H7 (cell line): ENCODE results near the gene RAB18. TPM values are rescaled to one million over a fixed set of nuclear protein-coding genes. Genes with fewer than 3 reads are reported as not detected.
A peak's percentile ranks its signal among the peaks of the same experiment; 100 is the strongest.
"Not testable (repeated sequence)": the region's sequence is repeated elsewhere in the genome, so short reads cannot be mapped to it uniquely, and the experiment has no call there.

Experiments used
- DNase-seq: peaks from one replicate; pipeline ENCODE4 v3.0.0; 2012
- H3K27me3 ChIP-seq: 2 replicates; pipeline ENCODE4 v1.6.0; 2011; ENCODE audit warnings: mild to moderate bottlenecking, low read length; ENCODE audit not compliant: control insufficient read depth, insufficient read depth
- H3K36me3 ChIP-seq: replicated peaks from 2 replicates; pipeline ENCODE4 v1.5.1; 2011; ENCODE audit warnings: low read length; ENCODE audit not compliant: control insufficient read depth, insufficient read depth
- H3K4me3 ChIP-seq: 2 replicates; pipeline ENCODE4 v1.5.1; 2011; ENCODE audit warnings: low read depth, mild to moderate bottlenecking, control low read depth, low read length, moderate library complexity; ENCODE audit not compliant: insufficient read depth
- total RNA-seq: library from RNA; depleted of rRNA; stranded (reverse); fragments of >200 nt; shearing (Covaris generic); gene quantifications from 2 replicates; pipeline ENCODE4 v1.2.3, GENCODE V29; 2014

RAB18 gene
- total RNA-seq, 1 experiment from 2014 or later: 35.3 TPM

- Histone ChIP-seq H3K36me3 (no peaks in the 10 kb centered on the region), H3K27me3 (no peaks in the 10 kb centered on the region), H3K4me3 (no peak overlapping the region)
- DNase-seq: no peak
Observed at GRCh38 chr10:27485986-27486385, 18.1 kb upstream of the RAB18 start.

- Histone ChIP-seq H3K4me3 (no peak overlapping the region), H3K27me3 (no peaks in the 10 kb centered on the region), H3K36me3 (no peaks in the 10 kb centered on the region)
- DNase-seq: no peak
Observed at GRCh38 chr10:27490807-27491206, 13.3 kb upstream of the RAB18 start.

- Histone ChIP-seq H3K36me3 (no peaks in the 10 kb centered on the region), H3K27me3 (no peaks in the 10 kb centered on the region), H3K4me3 (no peak overlapping the region)
- no peak for DNase-seq
Observed at GRCh38 chr10:27494116-27494805, 9.8 kb upstream of the RAB18 start.

- DNase-seq: no peak
- H3K36me3 ChIP-seq: no peaks in the 10 kb centered on the region
Observed at GRCh38 chr10:27496137-27496536, 8.0 kb upstream of the RAB18 start.

GRCh38 chr10:27500096-27500495, 4.0 kb upstream of the RAB18 start:
- no peaks in the 10 kb centered on the region for H3K27me3 ChIP-seq
- no peak for DNase-seq
- no peak overlapping the region for H3K4me3 ChIP-seq

More at GRCh38 chr10:27496137-27496536, 8.0 kb upstream of the RAB18 start:
- H3K4me3 ChIP-seq: no peak overlapping the region
- no peaks in the 10 kb centered on the region for H3K27me3 ChIP-seq

GRCh38 chr10:27500886-27501285, 3.2 kb upstream of the RAB18 start:
- Histone ChIP-seq H3K36me3 (no peaks in the 10 kb centered on the region), H3K4me3 (no peak overlapping the region), H3K27me3 (no peaks in the 10 kb centered on the region)
- no peak for DNase-seq

More at GRCh38 chr10:27500096-27500495, 4.0 kb upstream of the RAB18 start:
- no peaks in the 10 kb centered on the region for H3K36me3 ChIP-seq

GRCh38 chr10:27503498-27504006, 552 bp upstream of the RAB18 start:
- DNase-seq: no peak

GRCh38 chr10:27504808-27505460, 830 bp downstream of the RAB18 start:
- Histone ChIP-seq H3K4me3 (peak overlapping the region; percentile 97), H3K36me3 (no peaks in the 10 kb centered on the region), H3K27me3 (no peaks in the 10 kb centered on the region)
- DNase-seq: no peak

More at GRCh38 chr10:27503498-27504006, 552 bp upstream of the RAB18 start:
- Histone ChIP-seq H3K27me3 (no peaks in the 10 kb centered on the region), H3K36me3 (no peaks in the 10 kb centered on the region), H3K4me3 (peak overlapping the region; percentile 97)

GRCh38 chr10:27505537-27505936, 1.4 kb downstream of the RAB18 start:
- H3K36me3 ChIP-seq, H3K4me3 ChIP-seq, H3K27me3 ChIP-seq, DNase-seq: not testable (repeated sequence)

GRCh38 chr10:27506280-27506679, 2.2 kb downstream of the RAB18 start:
- DNase-seq: no peak
- Histone ChIP-seq H3K27me3 (no peaks in the 10 kb centered on the region), H3K4me3 (no peak overlapping the region), H3K36me3 (no peaks in the 10 kb centered on the region)

GRCh38 chr10:27512548-27512947, 8.4 kb downstream of the RAB18 start:
- DNase-seq: no peak
- Histone ChIP-seq H3K4me3 (no peak overlapping the region), H3K36me3 (peaks cover 1% of the 10 kb centered on the region; the same call in 1 of the 2 replicates), H3K27me3 (no peaks in the 10 kb centered on the region)

- no peak overlapping the region for H3K4me3 ChIP-seq
- peak; percentile 6 for DNase-seq
- no peaks in the 10 kb centered on the region for H3K27me3 ChIP-seq
- H3K36me3 ChIP-seq: peaks cover 1% of the 10 kb centered on the region; the same call in 1 of the 2 replicates
Observed at GRCh38 chr10:27513451-27514191, 9.5 kb downstream of the RAB18 start.

- peaks cover 1% of the 10 kb centered on the region; the same call in 1 of the 2 replicates for H3K36me3 ChIP-seq
- DNase-seq: no peak
- no peaks in the 10 kb centered on the region for H3K27me3 ChIP-seq
- no peak overlapping the region for H3K4me3 ChIP-seq
Observed at GRCh38 chr10:27514243-27514642, 10.1 kb downstream of the RAB18 start.

- H3K27me3 ChIP-seq: no peaks in the 10 kb centered on the region
- no peak for DNase-seq
- no peak overlapping the region for H3K4me3 ChIP-seq
- H3K36me3 ChIP-seq: peaks cover 1% of the 10 kb centered on the region; the same call in 1 of the 2 replicates
Observed at GRCh38 chr10:27518261-27518660, 14.2 kb downstream of the RAB18 start.
